ENCODE measurements around the gene SMIM41.
A peak's percentile ranks its signal among the peaks of the same experiment; 100 is the strongest.

SMIM41 gene

GRCh38 chr12:52063981-52064649 lies 15.4 kb upstream of the SMIM41 start:
- no peak for DNase-seq

GRCh38 chr12:52066346-52067080 lies 13.0 kb upstream of the SMIM41 start:
- DNase-seq: no peak

GRCh38 chr12:52067081-52067374 lies 12.5 kb upstream of the SMIM41 start:
- DNase-seq: no peak

- DNase-seq: peak; percentile 95
These were observed 9.9 kb upstream of the SMIM41 start, which contains the start of gene ATG101 for GRCh38 chr12:52069327-52070184. ATG101 (plus strand) TSS chr12:52069978; CDS start chr12:52073651, 3,673 bp downstream.

- DNase-seq: no peak
These were observed 9.1 kb upstream of the SMIM41 start for GRCh38 chr12:52070185-52070925.

GRCh38 chr12:52073531-52074381 lies 5.7 kb upstream of the SMIM41 start:
- DNase-seq: no peak

GRCh38 chr12:52074971-52075724 lies 4.4 kb upstream of the SMIM41 start:
- no peak for DNase-seq

GRCh38 chr12:52076811-52077210 lies 2.7 kb upstream of the SMIM41 start:
- no peak for DNase-seq

- no peak for DNase-seq
These were observed 1.2 kb upstream of the SMIM41 start for GRCh38 chr12:52078276-52078675.

GRCh38 chr12:52080403-52081251 lies 1.1 kb downstream of the SMIM41 start:
- no peak for DNase-seq

- peak; percentile 28 for DNase-seq
These were observed 1.8 kb downstream of the SMIM41 start for GRCh38 chr12:52081263-52081733.

- no peak for DNase-seq
These were observed 2.6 kb downstream of the SMIM41 start for GRCh38 chr12:52082026-52082668.

- no peak for DNase-seq
These were observed 3.1 kb downstream of the SMIM41 start for GRCh38 chr12:52082669-52082987.

- peak; percentile 16 for DNase-seq
These were observed 3.6 kb downstream of the SMIM41 start for GRCh38 chr12:52082988-52083637.

GRCh38 chr12:52083638-52083996 lies 4.1 kb downstream of the SMIM41 start:
- no peak for DNase-seq

GRCh38 chr12:52084491-52085231 lies 5.2 kb downstream of the SMIM41 start:
- no peak for DNase-seq

GRCh38 chr12:52085682-52086180 lies 6.2 kb downstream of the SMIM41 start:
- no peak for DNase-seq

GRCh38 chr12:52086366-52086765 lies 6.9 kb downstream of the SMIM41 start:
- DNase-seq: no peak

All from NCI-H2171 (cell line).